ENCODE results near the gene VANGL1. TPM values are rescaled to one million over a fixed set of nuclear protein-coding genes. Genes with fewer than 3 reads are reported as not detected.
"Not testable (repeated sequence)": the region's sequence is repeated elsewhere in the genome, so short reads cannot be mapped to it uniquely, and the experiment has no call there.

Gene VANGL1
- total RNA-seq, result 8.4 TPM

- DNase-seq, result peak; percentile 81
Measured at GRCh38 chr1:115641762-115642167, at the start of gene VANGL1. VANGL1 (plus strand) TSS chr1:115641970; CDS start chr1:115651414, 9,444 bp downstream.

- DNase-seq, result no peak
Measured at GRCh38 chr1:115592264-115592663, 49.5 kb upstream of the VANGL1 start.

GRCh38 chr1:115593365-115594259 lies 48.2 kb upstream of the VANGL1 start:
- no peak for DNase-seq

GRCh38 chr1:115594600-115594999 lies 47.2 kb upstream of the VANGL1 start:
- no peak for DNase-seq

- peak; percentile 94 for DNase-seq
Measured at GRCh38 chr1:115595279-115596079, 46.3 kb upstream of the VANGL1 start.

GRCh38 chr1:115596080-115596780 lies 45.5 kb upstream of the VANGL1 start:
- DNase-seq, result no peak

GRCh38 chr1:115604508-115604907 lies 37.3 kb upstream of the VANGL1 start:
- DNase-seq, result no peak

GRCh38 chr1:115606305-115606704 lies 35.5 kb upstream of the VANGL1 start:
- no peak for DNase-seq

- no peak for DNase-seq
Measured at GRCh38 chr1:115609021-115609420, 32.7 kb upstream of the VANGL1 start.

GRCh38 chr1:115613767-115614166 lies 28.0 kb upstream of the VANGL1 start:
- DNase-seq, result no peak

- DNase-seq, result no peak
Measured at GRCh38 chr1:115620453-115620852, 21.3 kb upstream of the VANGL1 start.

GRCh38 chr1:115620950-115621349 lies 20.8 kb upstream of the VANGL1 start:
- DNase-seq, result no peak

GRCh38 chr1:115624859-115625258 lies 16.9 kb upstream of the VANGL1 start:
- DNase-seq, result no peak

- no peak for DNase-seq
Measured at GRCh38 chr1:115630342-115630741, 11.4 kb upstream of the VANGL1 start.

- no peak for DNase-seq
Measured at GRCh38 chr1:115632251-115633026, 9.3 kb upstream of the VANGL1 start.

GRCh38 chr1:115633606-115634005 lies 8.2 kb upstream of the VANGL1 start:
- not testable (repeated sequence) for DNase-seq

GRCh38 chr1:115637247-115637646 lies 4.5 kb upstream of the VANGL1 start:
- DNase-seq, result not testable (repeated sequence)

- DNase-seq, result no peak
Measured at GRCh38 chr1:115640384-115640783, 1.4 kb upstream of the VANGL1 start.

GRCh38 chr1:115642168-115643072 lies 650 bp downstream of the VANGL1 start:
- peak; percentile 57 for DNase-seq

- DNase-seq, result no peak
Measured at GRCh38 chr1:115643225-115643624, 1.5 kb downstream of the VANGL1 start.

- DNase-seq, result no peak
Measured at GRCh38 chr1:115643666-115644065, 1.9 kb downstream of the VANGL1 start.

Measured in tongue (tissue), 2 donors.